GM19467 (cell line): ENCODE measurements around the gene RNMT.
"Not testable (repeated sequence)": the region's sequence is repeated elsewhere in the genome, so short reads cannot be mapped to it uniquely, and the experiment has no call there.

Experiments
- ATAC-seq: cut with Tn5 transposase; IDR thresholded peaks from one replicate; pipeline ENCODE4 v1.9.1; 2021; ENCODE audit warnings: mild to moderate bottlenecking, moderate library complexity; ENCODE audit not compliant: unreplicated experiment

RNMT gene

DNA sequence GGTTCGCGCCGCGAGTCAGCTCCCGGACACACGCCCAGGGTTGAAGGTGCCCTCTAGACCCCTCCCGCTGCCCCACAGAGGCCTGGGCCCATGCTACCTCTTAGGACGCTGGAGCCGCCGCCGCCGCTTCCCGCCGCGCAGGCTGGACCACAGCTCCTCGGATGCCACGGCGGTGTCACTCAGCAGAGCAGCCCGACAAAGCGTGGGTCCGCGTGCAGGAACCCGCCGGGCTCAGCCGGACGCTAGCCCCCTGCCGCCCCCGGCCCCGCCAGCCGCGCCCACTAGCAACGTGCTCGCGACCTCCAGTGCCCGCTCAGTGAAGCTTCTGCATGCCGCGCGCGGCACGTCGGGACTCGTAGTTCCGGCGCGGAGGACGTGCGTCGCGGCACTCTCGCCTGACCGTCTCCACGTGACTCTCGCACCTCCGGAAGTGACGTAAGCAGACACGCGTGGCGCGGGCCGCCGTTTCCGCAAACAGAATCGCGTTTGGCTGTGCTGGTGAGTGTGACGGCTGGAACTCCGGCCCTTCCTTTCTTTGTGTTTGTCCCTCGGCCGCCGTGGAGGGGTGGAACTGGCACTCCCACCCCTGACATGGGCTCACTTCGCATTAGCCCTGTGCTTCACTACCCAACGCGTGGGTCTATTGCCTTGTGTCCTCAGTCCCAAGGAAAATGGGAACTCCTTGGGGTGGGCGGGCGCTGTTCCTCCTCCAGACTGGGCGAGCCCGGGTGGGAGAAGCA is at the start of gene RNMT, which contains the start of gene FAM210A:
Gene RNMT, plus strand, starts transcription at position 442 of the 740 bp plus-strand sequence. CDS start 4,845 bp downstream, outside the sequence.
Gene FAM210A, minus strand, starts transcription at position 327 of the 740 bp plus-strand sequence. CDS start 44,481 bp downstream, outside the sequence.
- peak; percentile 95 for ATAC-seq

DNA sequence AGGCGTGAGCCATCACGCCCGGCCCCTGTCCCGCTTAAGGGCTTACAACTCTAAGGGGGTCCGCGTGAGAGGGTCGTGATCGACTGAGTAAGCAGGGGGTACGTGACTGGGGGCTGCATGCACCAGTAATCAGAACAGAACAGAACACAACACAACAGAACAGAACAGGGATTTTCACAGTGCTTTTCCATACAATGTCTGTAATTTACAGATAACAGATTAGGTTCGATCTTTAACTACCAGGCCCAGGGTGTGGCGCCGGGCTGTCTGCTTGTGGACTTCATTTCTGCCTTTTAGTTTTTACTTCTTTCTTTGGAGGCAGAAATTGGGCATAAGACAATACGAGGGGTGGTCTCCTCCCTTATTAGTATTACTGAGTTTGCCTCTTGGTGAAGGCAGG is 49.1 kb upstream of the RNMT start:
- ATAC-seq = not testable (repeated sequence)

DNA sequence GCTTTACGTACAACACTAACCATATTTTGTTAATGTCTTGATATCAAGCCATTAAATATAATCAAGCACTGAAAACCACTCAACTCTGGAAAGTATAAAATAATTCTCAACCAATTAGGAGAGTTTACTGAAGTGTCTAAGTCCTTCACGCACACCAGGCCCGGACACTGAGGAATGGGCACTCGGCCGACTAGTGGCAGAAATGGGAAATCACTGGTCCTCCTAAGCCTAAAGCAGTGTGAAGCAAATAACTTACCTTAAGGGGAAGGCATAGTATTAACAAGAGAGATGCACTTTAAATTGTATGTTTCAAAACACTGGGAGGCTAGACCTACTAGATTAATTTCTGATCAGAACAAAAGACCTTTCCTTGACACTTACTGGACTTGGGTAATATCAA is 45.9 kb upstream of the RNMT start:
- ATAC-seq = no peak

DNA sequence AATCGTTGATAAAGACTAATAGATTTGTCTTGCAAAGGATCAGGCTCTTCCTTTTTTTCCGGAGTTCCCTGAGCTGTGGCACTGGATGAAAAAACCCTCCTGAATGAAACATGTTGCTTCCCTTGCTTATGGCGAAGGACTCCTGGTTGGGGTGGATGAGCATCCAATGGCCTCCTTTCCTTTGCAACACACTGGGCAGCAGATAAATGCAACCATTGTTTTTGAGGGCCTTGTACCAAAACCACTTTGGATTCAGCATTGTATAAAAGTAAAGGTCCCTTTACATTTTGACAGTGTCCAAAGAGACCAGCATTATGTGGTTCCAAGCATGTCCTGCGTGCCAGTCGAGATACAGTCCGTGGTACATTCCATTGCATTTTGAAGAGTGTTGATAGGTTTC is 44.8 kb upstream of the RNMT start:
- no peak for ATAC-seq

DNA sequence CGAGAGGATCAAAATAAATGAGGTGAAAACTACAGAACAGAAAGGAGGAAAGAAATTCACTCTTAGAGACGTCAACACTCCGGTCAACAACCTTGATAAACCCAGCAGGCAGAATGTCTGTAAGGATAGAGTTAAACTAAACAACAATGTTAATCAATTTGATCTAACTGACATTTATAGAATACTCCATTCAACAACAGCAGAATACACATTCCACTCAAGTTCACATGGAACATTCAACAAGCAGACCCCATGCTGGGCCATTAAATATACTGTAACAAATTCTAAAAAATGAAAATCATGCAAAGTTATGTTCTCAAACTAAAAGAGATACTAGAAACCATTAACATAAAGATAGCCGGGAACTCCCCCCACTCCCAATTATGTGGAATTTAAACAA is 41.9 kb upstream of the RNMT start:
- no peak for ATAC-seq

DNA sequence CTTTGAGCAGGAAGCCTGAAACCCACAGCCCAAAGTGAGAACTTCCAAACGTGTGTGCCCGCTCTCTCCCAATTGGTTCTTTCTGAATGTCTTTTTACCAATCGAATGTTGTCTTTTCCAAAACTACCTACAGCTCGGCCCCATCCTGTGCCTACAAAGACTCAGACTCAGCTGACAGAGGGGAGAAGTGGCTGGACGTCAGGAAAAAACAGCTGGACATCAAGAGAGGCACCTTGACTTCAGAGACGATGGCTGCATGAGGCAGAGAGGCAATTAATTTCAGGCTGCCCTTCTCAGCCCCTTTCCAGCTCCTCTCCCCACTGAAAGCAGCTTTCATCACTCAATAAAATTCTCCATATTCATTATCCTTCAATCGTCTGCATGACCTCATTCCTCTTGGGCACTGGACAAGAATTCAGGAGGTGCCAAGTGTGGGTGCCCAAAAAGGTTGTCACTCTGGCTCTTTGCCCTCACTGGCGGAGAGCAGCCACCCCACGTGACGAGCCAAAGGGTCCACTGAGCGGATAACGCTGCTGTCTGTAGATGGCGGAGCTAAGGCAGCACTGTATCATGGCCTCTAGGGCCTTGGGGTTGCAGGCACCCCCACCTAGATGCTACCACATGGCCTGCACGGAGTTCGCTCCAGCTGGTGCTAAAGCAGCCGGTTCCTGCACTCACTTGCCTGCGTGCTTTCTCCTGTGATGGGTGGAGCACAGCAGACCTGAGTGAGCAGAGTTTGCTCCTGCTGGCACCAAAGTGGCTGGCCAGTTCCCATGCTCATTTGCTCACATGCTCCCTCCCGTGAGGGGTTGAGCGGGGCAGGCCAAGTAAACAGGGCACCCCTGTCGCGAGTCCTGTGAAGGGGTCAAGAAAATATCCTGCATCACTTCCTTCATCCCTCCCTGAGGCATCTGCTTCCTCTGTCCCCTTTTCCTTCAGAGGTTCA is 38.0 kb upstream of the RNMT start:
- ATAC-seq = no peak

DNA sequence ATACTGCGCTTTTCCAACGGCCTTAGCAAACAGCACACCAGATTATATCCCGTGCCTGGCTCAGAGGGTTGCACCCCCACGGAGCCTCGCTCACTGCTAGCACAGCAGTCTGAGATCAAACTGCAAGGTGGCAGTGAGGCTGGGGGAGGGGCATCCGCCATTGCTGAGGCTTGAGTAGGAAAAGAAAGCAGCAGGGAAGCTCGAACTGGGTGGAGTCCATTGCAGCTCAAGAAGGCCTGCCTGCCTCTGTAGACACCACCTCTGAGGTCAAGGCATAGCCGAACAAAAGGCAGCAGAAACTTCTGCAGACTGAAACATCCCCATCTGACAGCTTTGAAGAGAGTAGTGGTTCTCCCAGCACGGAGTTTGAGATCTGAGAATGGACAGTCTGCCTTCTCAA is 36.4 kb upstream of the RNMT start:
- not testable (repeated sequence) for ATAC-seq

DNA sequence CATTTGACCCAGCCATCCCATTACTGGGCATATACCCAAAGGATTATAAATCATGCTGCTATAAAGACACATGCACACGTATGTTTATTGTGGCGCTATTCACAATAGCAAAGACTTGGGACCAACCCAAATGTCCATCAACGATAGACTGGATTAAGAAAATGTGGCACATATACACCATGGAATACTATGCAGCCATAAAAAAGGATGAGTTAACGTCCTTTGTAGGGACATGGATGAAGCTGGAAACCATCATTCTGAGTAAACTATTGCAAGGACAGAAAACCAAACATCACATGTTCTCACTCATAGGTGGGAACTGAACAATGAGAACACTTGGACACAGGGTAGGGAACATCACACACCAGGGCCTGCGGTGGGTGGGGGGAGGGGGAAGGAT is 31.1 kb upstream of the RNMT start:
- not testable (repeated sequence) for ATAC-seq

DNA sequence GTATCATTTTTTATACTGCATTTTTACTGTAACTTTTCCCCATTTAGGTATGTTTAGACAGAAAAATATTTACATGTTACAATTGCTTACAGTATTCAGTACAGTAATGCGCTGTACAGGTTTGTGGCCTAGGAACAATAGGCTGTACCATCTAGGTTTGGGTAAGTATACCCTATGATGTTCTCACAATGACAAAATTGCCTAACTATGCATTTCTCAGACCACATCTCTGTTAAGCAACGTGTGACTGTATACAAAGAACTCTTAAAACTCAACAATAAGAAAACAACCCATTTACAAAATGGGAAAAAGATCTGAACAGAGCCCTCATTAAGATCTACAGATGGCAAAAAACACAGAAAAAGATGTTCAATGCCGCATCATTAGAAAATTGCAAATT is 29.5 kb upstream of the RNMT start:
- no peak for ATAC-seq

DNA sequence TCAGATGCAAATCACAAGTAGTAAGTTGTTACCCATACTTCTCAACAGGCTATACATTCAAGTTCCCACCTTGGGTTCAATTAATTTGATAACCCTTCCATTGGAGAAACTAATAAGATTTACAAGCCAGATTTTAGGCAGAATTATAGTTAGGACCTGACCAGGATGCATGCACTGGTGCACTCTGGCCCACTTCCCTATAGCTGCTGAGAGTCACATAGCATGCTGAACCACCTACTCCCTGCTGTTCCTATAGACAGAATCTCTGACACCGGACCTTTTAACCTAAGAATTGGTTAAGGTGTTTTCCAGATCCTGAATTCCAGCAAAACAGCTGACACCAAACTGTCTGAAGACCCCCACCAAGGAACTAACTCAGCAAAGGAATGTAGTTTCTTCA is 26.3 kb upstream of the RNMT start:
- ATAC-seq = no peak

DNA sequence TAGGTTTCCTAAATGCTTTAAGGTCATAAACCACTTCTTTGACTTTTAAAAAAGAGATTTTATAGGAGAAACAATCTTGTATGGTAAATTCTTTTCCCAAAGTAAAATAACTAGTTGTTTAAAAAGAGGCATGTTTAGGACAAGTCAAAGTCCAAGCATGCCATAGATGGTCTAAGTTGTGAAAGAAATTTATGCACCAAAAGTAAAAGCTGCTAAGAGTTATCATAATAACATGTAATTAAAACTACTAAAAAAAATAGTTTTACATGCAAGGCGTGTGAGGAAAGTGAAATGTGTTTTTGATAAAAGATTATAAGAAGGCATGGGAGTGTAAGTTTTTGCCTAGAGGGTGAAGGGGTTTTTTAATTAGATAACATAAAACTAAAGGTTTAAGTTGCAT is 22.6 kb upstream of the RNMT start:
- ATAC-seq = no peak

DNA sequence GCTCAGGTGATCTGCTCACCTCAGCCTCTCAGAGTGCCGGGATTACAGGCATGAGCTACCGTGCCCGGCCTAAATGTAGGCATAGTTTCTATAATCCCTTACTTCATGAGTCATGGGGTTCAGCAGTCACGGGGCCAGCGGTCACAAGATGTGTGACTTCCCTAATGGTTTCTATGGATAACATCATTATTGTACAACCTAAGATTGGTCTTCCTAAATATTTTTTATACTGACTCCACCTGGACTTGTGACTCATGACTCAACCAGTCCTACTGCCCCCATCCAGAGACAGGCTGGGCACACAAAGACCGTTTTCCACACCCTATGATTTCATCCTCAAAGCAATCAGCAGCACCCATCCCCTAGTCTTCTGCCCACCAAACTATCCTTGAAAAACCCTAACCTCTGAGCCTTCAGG is 16.1 kb upstream of the RNMT start:
- no peak for ATAC-seq

DNA sequence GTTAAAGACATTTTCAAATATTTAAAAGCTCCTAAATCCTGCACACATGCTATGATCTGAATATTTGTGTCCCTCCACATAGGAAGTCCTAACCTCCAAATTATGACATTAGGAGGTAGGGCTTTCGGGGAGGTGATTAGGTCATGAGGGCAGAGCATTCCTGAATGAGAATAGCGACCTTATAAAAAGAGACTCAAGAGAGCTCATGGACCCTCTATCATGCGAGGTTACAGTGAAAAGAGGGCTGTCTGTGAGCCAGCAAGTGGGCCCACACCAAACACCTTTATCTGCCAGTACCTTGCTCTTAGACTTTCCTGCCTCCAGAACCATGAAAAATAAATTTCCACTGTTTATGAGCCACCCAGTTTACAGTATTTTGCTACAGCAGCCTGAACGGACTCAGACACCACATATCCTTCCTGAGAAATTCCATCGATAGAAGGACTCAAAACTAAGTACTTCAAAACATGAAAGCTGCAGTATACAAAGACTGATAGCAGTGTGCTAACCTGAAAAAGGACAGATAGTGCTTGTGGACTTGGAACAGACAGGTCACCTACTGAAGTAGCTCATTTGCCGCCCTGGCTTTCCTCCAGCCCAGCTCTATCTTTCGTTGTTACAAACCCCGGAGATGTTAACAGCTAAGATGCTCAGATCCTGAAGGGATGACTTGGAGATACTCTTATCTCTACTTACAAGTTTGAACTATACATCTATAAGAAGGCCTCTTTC is 13.9 kb upstream of the RNMT start:
- no peak for ATAC-seq

DNA sequence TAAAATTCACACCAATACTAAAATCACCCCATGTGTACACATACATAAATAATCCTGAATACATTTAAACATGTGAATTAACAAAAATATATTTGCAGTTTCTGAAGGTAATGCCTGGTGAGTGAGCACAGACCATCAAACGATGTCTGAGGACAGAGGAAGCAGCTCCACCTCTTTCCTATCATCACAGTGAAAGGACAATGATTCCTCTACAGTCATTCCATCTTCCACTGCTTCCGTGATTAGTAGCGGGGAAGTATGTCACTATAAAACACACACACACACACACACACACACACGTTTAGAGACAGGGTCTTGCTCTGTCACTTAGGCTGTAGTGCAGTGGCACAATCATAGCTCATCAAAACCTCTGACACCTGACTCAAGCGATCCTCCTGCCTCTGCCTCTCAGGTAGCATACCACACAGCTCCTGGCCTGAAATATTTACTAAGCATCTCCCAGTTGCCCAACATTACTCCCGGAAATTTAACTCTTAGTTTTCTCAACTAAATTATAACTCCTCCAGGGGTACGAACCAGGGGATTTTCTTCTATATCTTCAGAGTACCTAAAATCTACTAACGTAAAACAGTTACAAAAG is 12.9 kb upstream of the RNMT start:
- ATAC-seq = no peak

DNA sequence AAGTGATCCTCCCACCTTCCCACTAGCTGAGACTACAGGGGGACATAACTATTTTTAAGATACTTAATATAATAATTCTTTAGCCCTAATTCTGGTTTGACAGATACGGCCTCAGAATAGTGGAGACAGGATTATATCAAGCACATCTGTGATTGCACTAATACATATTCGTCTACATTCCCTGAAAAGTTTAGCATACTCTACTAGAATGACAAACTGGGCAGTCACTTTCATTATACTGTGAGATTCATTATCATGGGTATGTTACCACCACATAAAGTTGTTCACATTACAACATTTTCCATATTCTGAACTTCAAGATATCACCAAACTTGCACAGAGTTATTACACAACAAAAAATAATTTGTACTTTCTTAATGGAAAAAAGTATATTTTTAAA is 11.1 kb upstream of the RNMT start:
- ATAC-seq = no peak

DNA sequence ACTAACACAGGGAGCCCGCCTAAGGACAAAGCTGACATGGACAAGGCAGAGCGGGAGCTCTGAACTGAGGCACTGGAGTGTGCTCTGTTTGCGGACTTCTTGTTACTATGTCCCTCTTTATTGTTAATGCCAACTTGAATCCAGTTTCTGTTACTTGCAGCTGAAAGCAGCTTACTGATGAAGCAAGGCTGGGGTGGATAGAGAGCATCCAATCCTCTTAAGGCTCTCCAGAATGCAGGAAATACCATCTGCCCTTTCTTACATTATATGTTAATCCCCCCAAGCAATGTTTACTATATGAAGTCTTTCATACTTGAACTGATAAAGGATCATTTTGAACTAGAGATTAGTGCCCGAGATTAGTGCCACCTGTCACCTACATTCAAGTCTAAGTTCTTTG is 9.6 kb upstream of the RNMT start:
- no peak for ATAC-seq

DNA sequence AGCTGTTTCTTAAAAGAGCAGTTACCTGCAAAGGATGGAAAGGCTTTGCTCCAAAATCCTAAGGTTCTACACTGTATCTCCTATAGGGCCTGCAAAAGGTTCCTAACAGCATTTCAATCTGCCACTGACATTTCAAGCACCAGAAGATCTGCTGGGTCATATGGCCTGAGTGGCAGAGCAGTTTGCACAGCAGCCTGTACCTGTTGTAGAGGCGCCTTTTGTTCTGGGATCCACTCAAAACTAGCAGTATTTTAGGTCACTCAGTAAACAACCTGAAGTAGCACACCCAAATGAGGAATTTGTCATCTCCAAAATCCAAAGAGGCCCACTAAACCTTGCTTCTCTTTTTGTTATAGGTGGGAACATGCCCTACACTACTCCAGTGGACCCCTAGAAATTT is 6.3 kb upstream of the RNMT start:
- ATAC-seq = no peak

DNA sequence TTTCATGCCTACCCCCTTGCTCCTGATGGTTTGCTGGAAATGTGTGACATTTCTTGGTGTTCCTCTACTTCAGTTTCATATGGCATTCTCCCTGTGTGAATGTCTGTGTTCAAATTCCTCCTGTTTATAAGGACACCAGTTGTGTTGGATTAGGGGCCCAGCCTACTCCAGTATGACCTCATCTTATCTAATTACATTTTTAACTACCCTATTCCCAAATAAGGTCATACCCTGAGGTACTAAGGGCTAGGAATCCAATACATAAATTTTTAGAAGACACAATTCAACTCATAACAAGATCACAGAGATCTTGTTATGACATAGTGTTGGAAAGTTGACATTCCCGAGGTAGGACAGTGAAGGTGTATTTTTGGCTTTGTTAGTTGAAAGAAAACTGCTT is 5.6 kb upstream of the RNMT start:
- no peak for ATAC-seq

DNA sequence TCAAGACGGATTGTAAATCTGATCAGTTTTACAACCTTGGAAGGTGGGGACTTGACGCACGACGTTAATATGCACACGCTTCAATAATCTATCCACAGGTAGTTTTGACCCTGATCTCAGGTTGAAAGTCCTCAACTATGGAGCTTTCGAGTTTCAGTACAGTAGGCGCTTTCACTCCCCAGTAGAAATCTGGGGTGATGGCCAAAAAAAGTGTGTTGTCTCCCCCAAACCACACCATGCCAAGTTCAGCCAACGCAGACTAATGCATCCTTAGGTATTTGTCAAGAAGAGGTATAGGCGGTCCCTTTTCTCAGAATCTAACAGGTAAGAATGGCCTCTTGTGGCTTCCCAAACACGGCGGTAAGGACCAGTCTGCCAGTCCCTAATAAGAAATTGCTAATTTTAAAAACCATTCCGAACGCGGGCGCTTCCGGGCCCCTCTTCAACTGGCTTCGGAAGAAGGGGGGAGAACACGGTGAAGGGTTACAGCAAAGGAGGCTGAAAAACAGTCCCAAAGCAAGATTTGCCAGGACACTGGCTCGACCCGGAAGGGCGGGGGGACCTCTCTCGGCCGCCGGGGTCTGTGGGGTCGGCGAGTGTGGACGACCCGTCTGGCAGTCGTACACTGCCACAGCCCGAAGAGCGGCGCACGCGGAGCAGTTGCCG is 774 bp upstream of the RNMT start:
- peak; percentile 4 for ATAC-seq

DNA sequence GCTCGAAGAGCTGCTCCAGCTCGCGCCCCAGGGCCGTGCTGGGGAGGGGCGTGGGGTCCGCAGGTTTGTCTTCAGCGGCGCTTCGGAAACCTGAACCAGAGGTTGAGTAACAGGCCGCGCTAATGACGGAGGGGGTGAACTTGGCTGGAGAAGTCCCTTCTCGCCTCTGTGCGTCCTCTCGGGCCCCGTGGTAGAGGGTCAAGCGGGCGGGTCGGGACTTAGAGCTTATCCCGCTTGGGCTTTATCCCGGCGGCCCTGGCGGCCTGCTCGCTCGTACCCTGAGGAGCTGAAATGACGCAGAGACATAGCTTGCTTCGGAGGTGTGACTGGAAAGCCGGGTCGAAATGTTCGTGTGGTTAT is 479 bp downstream of the RNMT start:
- no peak for ATAC-seq
